GM19238 (cell line): ENCODE measurements around the gene TMEM158.

Experiments used
- DNase-seq: peaks from one replicate; pipeline ENCODE4 v3.0.0; 2011; ENCODE audit warnings: low spot score; ENCODE audit not compliant: insufficient read length

The TMEM158 gene

GRCh38 chr3:45204136-45204535, 22.0 kb downstream of the TMEM158 start:
- no peak for DNase-seq

- DNase-seq = no peak
Observed at GRCh38 chr3:45199837-45200648, 26.0 kb downstream of the TMEM158 start.

- no peak for DNase-seq
Observed at GRCh38 chr3:45198264-45199260, 27.5 kb downstream of the TMEM158 start.

GRCh38 chr3:45194791-45195190, 31.3 kb downstream of the TMEM158 start:
- no peak for DNase-seq

GRCh38 chr3:45191924-45192417, 34.1 kb downstream of the TMEM158 start:
- no peak for DNase-seq

- no peak for DNase-seq
Observed at GRCh38 chr3:45191424-45191823, 34.7 kb downstream of the TMEM158 start.

GRCh38 chr3:45188719-45189659, 37.1 kb downstream of the TMEM158 start:
- DNase-seq = no peak

- DNase-seq = no peak
Observed at GRCh38 chr3:45187694-45188141, 38.4 kb downstream of the TMEM158 start.

- no peak for DNase-seq
Observed at GRCh38 chr3:45186871-45187270, 39.2 kb downstream of the TMEM158 start.

- no peak for DNase-seq
Observed at GRCh38 chr3:45185461-45185860, 40.6 kb downstream of the TMEM158 start.

GRCh38 chr3:45185052-45185451, 41.0 kb downstream of the TMEM158 start:
- no peak for DNase-seq

GRCh38 chr3:45183872-45184262, 42.2 kb downstream of the TMEM158 start:
- no peak for DNase-seq

GRCh38 chr3:45182915-45183871, 42.9 kb downstream of the TMEM158 start:
- DNase-seq = no peak

GRCh38 chr3:45181496-45181895, 44.6 kb downstream of the TMEM158 start:
- DNase-seq = no peak

GRCh38 chr3:45180899-45181298, 45.2 kb downstream of the TMEM158 start:
- DNase-seq = no peak

- DNase-seq = no peak
Observed at GRCh38 chr3:45180051-45180450, 46.0 kb downstream of the TMEM158 start.

GRCh38 chr3:45179163-45179562, 46.9 kb downstream of the TMEM158 start:
- DNase-seq = no peak

GRCh38 chr3:45178183-45179023, 47.7 kb downstream of the TMEM158 start:
- no peak for DNase-seq

GRCh38 chr3:45176912-45177311, 49.2 kb downstream of the TMEM158 start:
- no peak for DNase-seq
